Measurements from ENCODE around the gene TMEM272. TPM values are rescaled to one million over a fixed set of nuclear protein-coding genes. Genes with fewer than 3 reads are reported as not detected.

Gene TMEM272
- total RNA-seq, 1 donor from 2014 or later, result not detected

DNA sequence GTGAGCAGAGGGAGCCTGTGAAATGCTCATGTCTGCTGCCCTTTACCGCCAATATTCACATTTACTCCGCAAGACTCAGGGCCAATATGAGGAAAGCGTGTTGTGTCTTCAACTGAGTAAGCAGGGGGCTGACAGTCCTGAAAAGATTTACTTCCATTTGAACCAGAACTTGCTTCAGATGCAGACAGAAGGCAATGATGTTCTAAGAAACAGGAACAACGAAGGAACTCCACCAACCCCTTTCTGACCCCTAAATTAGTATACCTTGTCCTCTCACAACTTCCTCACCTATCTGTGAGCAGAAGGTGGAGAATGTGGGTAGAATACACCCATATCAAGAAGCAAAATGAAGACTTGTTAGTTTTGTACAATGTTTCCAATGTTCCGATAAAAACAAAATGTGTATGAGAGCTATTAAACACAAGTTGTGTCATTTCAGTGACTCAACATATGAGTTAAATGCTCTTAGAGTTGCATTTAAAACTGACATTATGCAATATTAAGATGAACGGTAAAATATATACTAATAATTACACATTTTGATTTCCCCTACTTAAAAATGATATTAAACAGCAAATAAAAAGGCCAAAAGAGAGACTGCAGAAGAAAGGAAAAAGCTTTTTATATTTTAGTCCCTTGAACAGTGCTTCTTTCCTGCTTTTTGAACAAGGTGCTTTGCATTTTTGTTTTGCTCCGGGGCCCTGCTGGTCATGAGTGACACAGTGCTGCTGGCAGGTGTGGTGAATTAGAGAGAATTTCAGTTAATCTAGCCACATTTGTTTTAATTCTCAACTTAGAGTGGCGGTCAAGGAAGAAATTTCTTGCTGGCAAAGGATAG lies 16.0 kb downstream of the TMEM272 start:
- H3K36me3 Mint-ChIP-seq, result no peaks in the 10 kb centered on the region
- peaks cover 4% of the 10 kb centered on the region for H3K4me1 Mint-ChIP-seq
- Histone ChIP-seq H3F3A (ENCODE audit: low read depth) (no peaks in the 10 kb centered on the region), H3K4me3 (no peak overlapping the region), H3K36me3 (no peaks in the 10 kb centered on the region), H3K4me2 (no peak overlapping the region), H4K20me1 (ENCODE audit: low read depth) (no peaks in the 10 kb centered on the region), H2AFZ (replicated peaks) (no peak overlapping the region), H3K9ac (no peak overlapping the region), H3K27me3 (no peaks in the 10 kb centered on the region), H3K27ac (no peak overlapping the region), H3K9me3 (ENCODE audit: low read depth) (no peaks in the 10 kb centered on the region), H3K79me2 (ENCODE audit: low read depth) (no peaks in the 10 kb centered on the region), H3K4me1 (peaks cover 3% of the 10 kb centered on the region)
- no peak overlapping the region for H3K27ac Mint-ChIP-seq
- H3K4me3 Mint-ChIP-seq, result no peak overlapping the region
- DNase-seq (ENCODE audit: low spot score), result no peak
- no peak for TF ChIP-seq EZH2phosphoT487 (IDR thresholded peaks at IDR 0.05)
- no peak for TF ChIP-seq EZH2 (IDR thresholded peaks at IDR 0.05)
- TF ChIP-seq, protein P1, sequence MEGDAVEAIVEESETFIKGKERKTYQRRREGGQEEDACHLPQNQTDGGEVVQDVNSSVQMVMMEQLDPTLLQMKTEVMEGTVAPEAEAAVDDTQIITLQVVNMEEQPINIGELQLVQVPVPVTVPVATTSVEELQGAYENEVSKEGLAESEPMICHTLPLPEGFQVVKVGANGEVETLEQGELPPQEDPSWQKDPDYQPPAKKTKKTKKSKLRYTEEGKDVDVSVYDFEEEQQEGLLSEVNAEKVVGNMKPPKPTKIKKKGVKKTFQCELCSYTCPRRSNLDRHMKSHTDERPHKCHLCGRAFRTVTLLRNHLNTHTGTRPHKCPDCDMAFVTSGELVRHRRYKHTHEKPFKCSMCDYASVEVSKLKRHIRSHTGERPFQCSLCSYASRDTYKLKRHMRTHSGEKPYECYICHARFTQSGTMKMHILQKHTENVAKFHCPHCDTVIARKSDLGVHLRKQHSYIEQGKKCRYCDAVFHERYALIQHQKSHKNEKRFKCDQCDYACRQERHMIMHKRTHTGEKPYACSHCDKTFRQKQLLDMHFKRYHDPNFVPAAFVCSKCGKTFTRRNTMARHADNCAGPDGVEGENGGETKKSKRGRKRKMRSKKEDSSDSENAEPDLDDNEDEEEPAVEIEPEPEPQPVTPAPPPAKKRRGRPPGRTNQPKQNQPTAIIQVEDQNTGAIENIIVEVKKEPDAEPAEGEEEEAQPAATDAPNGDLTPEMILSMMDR (IDR thresholded peaks at IDR 0.05), result no peak
- H3K27me3 Mint-ChIP-seq (ENCODE audit: insufficient read depth, low read depth), result peaks cover 2% of the 10 kb centered on the region
- H3K9me3 Mint-ChIP-seq, result no peaks in the 10 kb centered on the region

DNA sequence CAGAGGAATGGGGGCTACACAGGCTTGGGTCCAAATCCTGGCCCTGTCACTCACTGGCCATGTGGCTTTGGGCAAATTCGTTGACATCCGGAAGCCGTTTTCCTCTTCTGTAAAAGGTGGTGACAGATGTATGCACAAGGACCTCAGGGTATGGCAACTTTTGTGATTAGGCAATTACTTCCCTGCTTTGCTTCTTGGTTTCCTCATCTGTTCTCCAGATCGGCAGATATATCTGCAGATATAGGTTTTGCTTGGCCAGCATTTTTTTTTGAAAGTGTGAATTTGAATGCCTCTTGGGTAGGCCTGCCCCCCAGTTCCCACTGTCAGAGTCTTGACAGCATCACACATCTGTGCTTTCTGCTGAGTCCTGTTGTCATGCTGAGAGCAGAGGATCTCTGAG lies 17.7 kb downstream of the TMEM272 start:
- Histone ChIP-seq H3K4me1 (peaks cover 3% of the 10 kb centered on the region), H3K9me3 (ENCODE audit: low read depth) (no peaks in the 10 kb centered on the region), H4K20me1 (ENCODE audit: low read depth) (no peaks in the 10 kb centered on the region), H3K27ac (no peak overlapping the region), H3K79me2 (ENCODE audit: low read depth) (no peaks in the 10 kb centered on the region), H3F3A (ENCODE audit: low read depth) (no peaks in the 10 kb centered on the region), H3K9ac (no peak overlapping the region), H3K36me3 (no peaks in the 10 kb centered on the region), H3K4me2 (no peak overlapping the region), H2AFZ (replicated peaks) (no peak overlapping the region), H3K4me3 (no peak overlapping the region), H3K27me3 (no peaks in the 10 kb centered on the region)
- H3K9me3 Mint-ChIP-seq, result no peaks in the 10 kb centered on the region
- H3K27ac Mint-ChIP-seq, result peak overlapping the region; percentile 26
- H3K4me1 Mint-ChIP-seq, result peaks cover 1% of the 10 kb centered on the region
- no peak for DNase-seq (ENCODE audit: low spot score)
- H3K4me3 Mint-ChIP-seq, result no peak overlapping the region
- TF ChIP-seq, protein P1 (IDR thresholded peaks at IDR 0.05), result no peak
- TF ChIP-seq EZH2phosphoT487 (IDR thresholded peaks at IDR 0.05) (no peak), EZH2 (IDR thresholded peaks at IDR 0.05) (no peak)
- H3K27me3 Mint-ChIP-seq (ENCODE audit: insufficient read depth, low read depth), result peaks cover 2% of the 10 kb centered on the region
- no peaks in the 10 kb centered on the region for H3K36me3 Mint-ChIP-seq

DNA sequence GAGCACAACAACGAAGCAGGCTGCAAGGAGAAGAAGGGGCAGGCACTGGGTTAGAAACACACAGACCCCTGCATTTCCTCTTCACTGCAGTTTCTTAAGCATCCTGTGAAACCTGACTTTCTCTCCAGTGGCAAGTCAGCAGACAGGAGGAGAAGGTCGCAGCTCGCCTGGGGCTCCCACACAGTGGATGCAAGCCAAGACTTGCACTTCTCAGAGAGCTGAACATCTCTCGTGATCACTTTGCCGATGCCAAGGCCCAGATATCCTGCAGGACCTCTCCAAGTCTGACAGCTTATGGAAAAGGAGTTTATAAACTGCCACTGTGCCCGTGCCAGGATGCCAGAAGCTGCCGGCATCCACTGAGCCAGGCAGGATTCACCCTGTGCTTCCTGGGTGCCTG lies 18.4 kb downstream of the TMEM272 start:
- H3K79me2 ChIP-seq (ENCODE audit: low read depth), result no peaks in the 10 kb centered on the region
- H3K27ac Mint-ChIP-seq, result no peak overlapping the region
- peaks cover 3% of the 10 kb centered on the region for H3K4me1 ChIP-seq
- H4K20me1 ChIP-seq (ENCODE audit: low read depth), result no peaks in the 10 kb centered on the region
- H3K36me3 Mint-ChIP-seq, result no peaks in the 10 kb centered on the region
- H3K4me3 Mint-ChIP-seq, result no peak overlapping the region
- H3K4me2 ChIP-seq, result no peak overlapping the region
- H3K27ac ChIP-seq, result no peak overlapping the region
- no peaks in the 10 kb centered on the region for H3K36me3 ChIP-seq
- H3F3A ChIP-seq (ENCODE audit: low read depth), result no peaks in the 10 kb centered on the region
- no peaks in the 10 kb centered on the region for H3K9me3 Mint-ChIP-seq
- H3K9me3 ChIP-seq (ENCODE audit: low read depth), result no peaks in the 10 kb centered on the region
- no peaks in the 10 kb centered on the region for H3K27me3 ChIP-seq
- no peak overlapping the region for H3K4me3 ChIP-seq
- H3K4me1 Mint-ChIP-seq, result no peaks in the 10 kb centered on the region
- DNase-seq (ENCODE audit: low spot score), result no peak
- TF ChIP-seq EZH2phosphoT487 (IDR thresholded peaks at IDR 0.05) (no peak), EZH2 (IDR thresholded peaks at IDR 0.05) (no peak)
- TF ChIP-seq, protein P1 (IDR thresholded peaks at IDR 0.05), result no peak
- H2AFZ ChIP-seq (replicated peaks), result no peak overlapping the region
- H3K27me3 Mint-ChIP-seq (ENCODE audit: insufficient read depth, low read depth), result no peaks in the 10 kb centered on the region
- H3K9ac ChIP-seq, result no peak overlapping the region
